ENCODE data around the gene CKMT1B.
"Not testable (repeated sequence)": the region's sequence is repeated elsewhere in the genome, so short reads cannot be mapped to it uniquely, and the experiment has no call there.

Gene CKMT1B

GRCh38 chr15:43574607-43575006 is 19.2 kb upstream of the CKMT1B start:
- H3K4me1 ChIP-seq (ENCODE audit: control insufficient read depth, insufficient read depth, low read length, poor library complexity, severe bottlenecking); DNase-seq; H3K27ac ChIP-seq (ENCODE audit: insufficient read depth, low read length, poor library complexity, severe bottlenecking); H3K27me3 ChIP-seq (replicated peaks; ENCODE audit: control insufficient read depth, insufficient read depth, low read length, poor library complexity, severe bottlenecking); H3K36me3 ChIP-seq (ENCODE audit: control insufficient read depth, insufficient read depth, low read length); H3K9me3 ChIP-seq (ENCODE audit: control insufficient read depth, low read length); H3K4me3 ChIP-seq (ENCODE audit: insufficient read depth, low read depth, low read length, poor library complexity, severe bottlenecking): not testable (repeated sequence)

- H3K27me3 ChIP-seq (replicated peaks; ENCODE audit: control insufficient read depth, insufficient read depth, low read length, poor library complexity, severe bottlenecking); H3K4me1 ChIP-seq (ENCODE audit: control insufficient read depth, insufficient read depth, low read length, poor library complexity, severe bottlenecking); H3K36me3 ChIP-seq (ENCODE audit: control insufficient read depth, insufficient read depth, low read length); H3K4me3 ChIP-seq (ENCODE audit: insufficient read depth, low read depth, low read length, poor library complexity, severe bottlenecking); DNase-seq; H3K27ac ChIP-seq (ENCODE audit: insufficient read depth, low read length, poor library complexity, severe bottlenecking); H3K9me3 ChIP-seq (ENCODE audit: control insufficient read depth, low read length): not testable (repeated sequence)
Measured at GRCh38 chr15:43589778-43590466, 3.9 kb upstream of the CKMT1B start, which contains the start of gene PPIP5K1. Gene PPIP5K1 (minus strand): TSS chr15:43590208. CDS start chr15:43584504, 5,704 bp downstream.

GRCh38 chr15:43592841-43593240 is 986 bp upstream of the CKMT1B start:
- H3K4me1 ChIP-seq (ENCODE audit: control insufficient read depth, insufficient read depth, low read length, poor library complexity, severe bottlenecking); H3K27me3 ChIP-seq (replicated peaks; ENCODE audit: control insufficient read depth, insufficient read depth, low read length, poor library complexity, severe bottlenecking); DNase-seq; H3K36me3 ChIP-seq (ENCODE audit: control insufficient read depth, insufficient read depth, low read length); H3K9me3 ChIP-seq (ENCODE audit: control insufficient read depth, low read length); H3K27ac ChIP-seq (ENCODE audit: insufficient read depth, low read length, poor library complexity, severe bottlenecking); H3K4me3 ChIP-seq (ENCODE audit: insufficient read depth, low read depth, low read length, poor library complexity, severe bottlenecking): not testable (repeated sequence)

- H3K9me3 ChIP-seq (ENCODE audit: control insufficient read depth, low read length); H3K4me1 ChIP-seq (ENCODE audit: control insufficient read depth, insufficient read depth, low read length, poor library complexity, severe bottlenecking); H3K27me3 ChIP-seq (replicated peaks; ENCODE audit: control insufficient read depth, insufficient read depth, low read length, poor library complexity, severe bottlenecking); H3K36me3 ChIP-seq (ENCODE audit: control insufficient read depth, insufficient read depth, low read length); H3K4me3 ChIP-seq (ENCODE audit: insufficient read depth, low read depth, low read length, poor library complexity, severe bottlenecking); DNase-seq; H3K27ac ChIP-seq (ENCODE audit: insufficient read depth, low read length, poor library complexity, severe bottlenecking): not testable (repeated sequence)
Measured at GRCh38 chr15:43599131-43599530, 5.3 kb downstream of the CKMT1B start.

- not testable (repeated sequence) for H3K9me3 ChIP-seq (ENCODE audit: control insufficient read depth, low read length)
Measured at GRCh38 chr15:43600200-43600599, 6.4 kb downstream of the CKMT1B start.

GRCh38 chr15:43602233-43602632 is 8.4 kb downstream of the CKMT1B start:
- H3K4me1 ChIP-seq (ENCODE audit: control insufficient read depth, insufficient read depth, low read length, poor library complexity, severe bottlenecking); H3K27ac ChIP-seq (ENCODE audit: insufficient read depth, low read length, poor library complexity, severe bottlenecking); H3K4me3 ChIP-seq (ENCODE audit: insufficient read depth, low read depth, low read length, poor library complexity, severe bottlenecking); H3K36me3 ChIP-seq (ENCODE audit: control insufficient read depth, insufficient read depth, low read length); H3K9me3 ChIP-seq (ENCODE audit: control insufficient read depth, low read length); DNase-seq; H3K27me3 ChIP-seq (replicated peaks; ENCODE audit: control insufficient read depth, insufficient read depth, low read length, poor library complexity, severe bottlenecking): not testable (repeated sequence)

More at GRCh38 chr15:43600200-43600599, 6.4 kb downstream of the CKMT1B start:
- not testable (repeated sequence) for H3K27me3 ChIP-seq (replicated peaks; ENCODE audit: control insufficient read depth, insufficient read depth, low read length, poor library complexity, severe bottlenecking); H3K4me3 ChIP-seq (ENCODE audit: insufficient read depth, low read depth, low read length, poor library complexity, severe bottlenecking); H3K36me3 ChIP-seq (ENCODE audit: control insufficient read depth, insufficient read depth, low read length); DNase-seq; H3K4me1 ChIP-seq (ENCODE audit: control insufficient read depth, insufficient read depth, low read length, poor library complexity, severe bottlenecking); H3K27ac ChIP-seq (ENCODE audit: insufficient read depth, low read length, poor library complexity, severe bottlenecking)

- not testable (repeated sequence) for DNase-seq; H3K27me3 ChIP-seq (replicated peaks; ENCODE audit: control insufficient read depth, insufficient read depth, low read length, poor library complexity, severe bottlenecking); H3K27ac ChIP-seq (ENCODE audit: insufficient read depth, low read length, poor library complexity, severe bottlenecking); H3K9me3 ChIP-seq (ENCODE audit: control insufficient read depth, low read length); H3K4me3 ChIP-seq (ENCODE audit: insufficient read depth, low read depth, low read length, poor library complexity, severe bottlenecking); H3K36me3 ChIP-seq (ENCODE audit: control insufficient read depth, insufficient read depth, low read length); H3K4me1 ChIP-seq (ENCODE audit: control insufficient read depth, insufficient read depth, low read length, poor library complexity, severe bottlenecking)
Measured at GRCh38 chr15:43617750-43618149, 23.9 kb downstream of the CKMT1B start.

- not testable (repeated sequence) for H3K4me1 ChIP-seq (ENCODE audit: control insufficient read depth, insufficient read depth, low read length, poor library complexity, severe bottlenecking); DNase-seq; H3K9me3 ChIP-seq (ENCODE audit: control insufficient read depth, low read length); H3K27ac ChIP-seq (ENCODE audit: insufficient read depth, low read length, poor library complexity, severe bottlenecking); H3K36me3 ChIP-seq (ENCODE audit: control insufficient read depth, insufficient read depth, low read length); H3K27me3 ChIP-seq (replicated peaks; ENCODE audit: control insufficient read depth, insufficient read depth, low read length, poor library complexity, severe bottlenecking); H3K4me3 ChIP-seq (ENCODE audit: insufficient read depth, low read depth, low read length, poor library complexity, severe bottlenecking)
Measured at GRCh38 chr15:43618700-43619099, 24.9 kb downstream of the CKMT1B start, which contains the start of gene STRC. Gene STRC (minus strand): TSS chr15:43618800. CDS start chr15:43618722, 78 bp downstream.

GRCh38 chr15:43622068-43622799 is 28.4 kb downstream of the CKMT1B start:
- H3K4me3 ChIP-seq (ENCODE audit: insufficient read depth, low read depth, low read length, poor library complexity, severe bottlenecking); H3K9me3 ChIP-seq (ENCODE audit: control insufficient read depth, low read length); H3K4me1 ChIP-seq (ENCODE audit: control insufficient read depth, insufficient read depth, low read length, poor library complexity, severe bottlenecking); H3K27ac ChIP-seq (ENCODE audit: insufficient read depth, low read length, poor library complexity, severe bottlenecking); DNase-seq; H3K36me3 ChIP-seq (ENCODE audit: control insufficient read depth, insufficient read depth, low read length); H3K27me3 ChIP-seq (replicated peaks; ENCODE audit: control insufficient read depth, insufficient read depth, low read length, poor library complexity, severe bottlenecking): not testable (repeated sequence)

- Histone ChIP-seq H3K36me3 (ENCODE audit: control insufficient read depth, insufficient read depth, low read length) (no peaks in the 10 kb centered on the region), H3K4me3 (ENCODE audit: insufficient read depth, low read depth, low read length, poor library complexity, severe bottlenecking) (no peak overlapping the region), H3K27ac (ENCODE audit: insufficient read depth, low read length, poor library complexity, severe bottlenecking) (no peak overlapping the region), H3K4me1 (ENCODE audit: control insufficient read depth, insufficient read depth, low read length, poor library complexity, severe bottlenecking) (no peaks in the 10 kb centered on the region), H3K9me3 (ENCODE audit: control insufficient read depth, low read length) (no peaks in the 10 kb centered on the region), H3K27me3 (replicated peaks; ENCODE audit: control insufficient read depth, insufficient read depth, low read length, poor library complexity, severe bottlenecking) (no peaks in the 10 kb centered on the region)
- no peak for DNase-seq
Measured at GRCh38 chr15:43625106-43625505, 31.3 kb downstream of the CKMT1B start.
